ENCODE data around the gene UCHL1.

Gene UCHL1

GRCh38 chr4:41299486-41299885, 42.8 kb downstream of the UCHL1 start:
- Histone ChIP-seq H3K9me3 (ENCODE audit: control insufficient read depth, low read length) (no peaks in the 10 kb centered on the region), H2AFZ (no peak overlapping the region), H3K27ac (no peak overlapping the region), H3K79me2 (no peaks in the 10 kb centered on the region), H3K4me2 (ENCODE audit: low read length) (no peak overlapping the region), H3K9ac (no peak overlapping the region), H3K4me3 (ENCODE audit: low read depth, low read length) (no peak overlapping the region), H3K36me3 (ENCODE audit: control insufficient read depth, insufficient read depth, low read length) (no peaks in the 10 kb centered on the region), H3K4me1 (peaks cover 3% of the 10 kb centered on the region), H3K27me3 (ENCODE audit: control insufficient read depth, insufficient read depth, low read length) (no peaks in the 10 kb centered on the region)
- TF ChIP-seq CTCF (IDR thresholded peaks at IDR 0.05) = no peak

GRCh38 chr4:41301137-41301536, 44.4 kb downstream of the UCHL1 start:
- no peaks in the 10 kb centered on the region for H3K79me2 ChIP-seq
- H3K4me3 ChIP-seq (ENCODE audit: low read depth, low read length) = no peak overlapping the region
- H3K4me2 ChIP-seq (ENCODE audit: low read length) = no peak overlapping the region
- TF ChIP-seq CTCF (IDR thresholded peaks at IDR 0.05) = no peak
- H3K4me1 ChIP-seq = peaks cover 3% of the 10 kb centered on the region
- no peak overlapping the region for H2AFZ ChIP-seq
- no peak overlapping the region for H3K9ac ChIP-seq
- H3K36me3 ChIP-seq (ENCODE audit: control insufficient read depth, insufficient read depth, low read length) = no peaks in the 10 kb centered on the region
- H3K27ac ChIP-seq = no peak overlapping the region
- no peaks in the 10 kb centered on the region for H3K27me3 ChIP-seq (ENCODE audit: control insufficient read depth, insufficient read depth, low read length)
- no peaks in the 10 kb centered on the region for H3K9me3 ChIP-seq (ENCODE audit: control insufficient read depth, low read length)

- H3K27ac ChIP-seq = no peak overlapping the region
- H3K9ac ChIP-seq = no peak overlapping the region
- no peaks in the 10 kb centered on the region for H3K27me3 ChIP-seq (ENCODE audit: control insufficient read depth, insufficient read depth, low read length)
- no peaks in the 10 kb centered on the region for H3K79me2 ChIP-seq
- no peaks in the 10 kb centered on the region for H3K9me3 ChIP-seq (ENCODE audit: control insufficient read depth, low read length)
- no peaks in the 10 kb centered on the region for H3K36me3 ChIP-seq (ENCODE audit: control insufficient read depth, insufficient read depth, low read length)
- H3K4me2 ChIP-seq (ENCODE audit: low read length) = no peak overlapping the region
- no peak for TF ChIP-seq CTCF (IDR thresholded peaks at IDR 0.05)
- no peaks in the 10 kb centered on the region for H3K4me1 ChIP-seq
- H3K4me3 ChIP-seq (ENCODE audit: low read depth, low read length) = no peak overlapping the region
- H2AFZ ChIP-seq = no peak overlapping the region
Observed at GRCh38 chr4:41303372-41304118, 46.8 kb downstream of the UCHL1 start.

- Histone ChIP-seq H3K9me3 (ENCODE audit: control insufficient read depth, low read length) (no peaks in the 10 kb centered on the region), H3K27me3 (ENCODE audit: control insufficient read depth, insufficient read depth, low read length) (no peaks in the 10 kb centered on the region), H3K4me2 (ENCODE audit: low read length) (no peak overlapping the region), H3K4me3 (ENCODE audit: low read depth, low read length) (no peak overlapping the region), H3K79me2 (no peaks in the 10 kb centered on the region), H3K27ac (no peak overlapping the region), H3K9ac (no peak overlapping the region), H3K4me1 (no peaks in the 10 kb centered on the region), H2AFZ (no peak overlapping the region), H3K36me3 (ENCODE audit: control insufficient read depth, insufficient read depth, low read length) (no peaks in the 10 kb centered on the region)
- no peak for TF ChIP-seq CTCF (IDR thresholded peaks at IDR 0.05)
Observed at GRCh38 chr4:41304221-41304620, 47.5 kb downstream of the UCHL1 start.

- H3K9ac ChIP-seq = no peak overlapping the region
- no peak overlapping the region for H3K4me2 ChIP-seq (ENCODE audit: low read length)
- no peaks in the 10 kb centered on the region for H3K27me3 ChIP-seq (ENCODE audit: control insufficient read depth, insufficient read depth, low read length)
- no peak overlapping the region for H3K4me3 ChIP-seq (ENCODE audit: low read depth, low read length)
- H3K79me2 ChIP-seq = no peaks in the 10 kb centered on the region
- H3K9me3 ChIP-seq (ENCODE audit: control insufficient read depth, low read length) = no peaks in the 10 kb centered on the region
- H3K27ac ChIP-seq = no peak overlapping the region
- H3K4me1 ChIP-seq = no peaks in the 10 kb centered on the region
- no peaks in the 10 kb centered on the region for H3K36me3 ChIP-seq (ENCODE audit: control insufficient read depth, insufficient read depth, low read length)
- no peak overlapping the region for H2AFZ ChIP-seq
- TF ChIP-seq CTCF (IDR thresholded peaks at IDR 0.05) = no peak
Observed at GRCh38 chr4:41305476-41305875, 48.7 kb downstream of the UCHL1 start.

All from parathyroid adenoma (tissue), 2 donors.